SKM-1 treated with dmso at 0.1 percent for 144 hours (cell line): ENCODE results near the gene WNK1.
A peak's percentile ranks its signal among the peaks of the same experiment; 100 is the strongest.
"Not testable (repeated sequence)": the region's sequence is repeated elsewhere in the genome, so short reads cannot be mapped to it uniquely, and the experiment has no call there.

Source experiments
- DNase-seq: peaks from one replicate; lab custom pipeline; 2025; ENCODE audit not compliant: unreplicated experiment; lab: John Stamatoyannopoulos, UW

The WNK1 gene

GRCh38 chr12:740921-741320, 11.5 kb upstream of the WNK1 start:
- no peak for DNase-seq

DNA sequence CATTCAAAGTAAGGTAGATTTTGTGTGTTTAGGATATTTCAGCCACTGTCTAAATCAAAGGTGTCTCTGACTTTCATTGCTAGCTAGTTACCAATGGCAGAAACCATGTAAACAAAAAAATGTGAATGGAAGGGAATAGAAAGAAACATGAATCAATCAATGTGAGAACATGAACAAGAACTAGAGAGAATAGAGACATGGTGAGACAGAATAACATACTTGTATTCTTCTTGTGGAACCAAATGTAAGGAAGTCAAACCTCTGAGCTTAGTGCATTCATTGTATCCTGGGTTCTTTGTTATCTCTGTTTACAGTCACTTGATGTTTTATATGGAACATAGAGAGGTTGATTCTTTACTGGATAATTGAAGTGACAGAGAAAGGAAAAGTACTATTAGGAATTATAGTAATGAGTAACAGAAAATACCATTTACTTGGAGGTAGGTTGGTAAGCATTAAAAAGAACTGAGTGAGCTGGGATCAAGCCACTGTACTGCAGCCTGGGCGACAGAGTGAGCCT, 2.6 kb upstream of the WNK1 start:
- DNase-seq, result no peak

DNA sequence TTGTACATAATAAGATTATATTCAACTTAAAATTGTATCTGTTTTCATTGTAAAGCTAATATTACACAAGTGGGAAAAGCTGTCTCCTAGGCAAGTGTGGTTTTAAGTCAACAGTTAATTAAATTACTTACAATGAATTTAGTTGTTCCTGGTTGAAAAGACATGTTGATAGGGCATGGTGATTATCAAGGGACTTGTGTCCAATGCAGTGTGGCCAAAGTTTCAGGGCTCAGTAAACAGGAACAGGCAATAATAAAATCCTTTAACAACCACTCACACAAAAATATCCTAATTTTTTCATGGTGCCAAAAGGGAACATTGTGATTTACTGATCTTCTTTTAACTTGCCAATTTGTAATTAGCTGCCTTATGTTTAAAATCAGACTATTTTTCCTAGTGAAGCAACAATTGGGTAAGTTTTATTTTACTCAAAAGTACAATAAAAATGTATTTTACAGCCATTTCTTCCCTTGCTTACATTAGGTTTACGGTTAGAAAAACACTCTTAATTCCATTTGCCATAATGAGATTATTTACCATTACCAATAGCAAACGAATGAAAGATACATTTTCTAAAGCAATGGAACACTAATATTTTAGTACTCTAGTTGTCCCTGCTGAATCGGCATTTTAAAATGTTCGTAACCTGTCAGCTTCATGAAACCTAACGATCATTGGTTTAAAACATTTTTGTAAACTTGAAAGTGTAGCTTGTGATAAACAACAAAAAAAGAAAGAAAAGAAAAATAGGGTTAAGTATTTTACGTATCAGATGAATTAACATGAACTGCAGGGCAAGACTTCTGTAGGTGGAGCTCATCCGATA, 1.8 kb upstream of the WNK1 start:
- no peak for DNase-seq

DNA sequence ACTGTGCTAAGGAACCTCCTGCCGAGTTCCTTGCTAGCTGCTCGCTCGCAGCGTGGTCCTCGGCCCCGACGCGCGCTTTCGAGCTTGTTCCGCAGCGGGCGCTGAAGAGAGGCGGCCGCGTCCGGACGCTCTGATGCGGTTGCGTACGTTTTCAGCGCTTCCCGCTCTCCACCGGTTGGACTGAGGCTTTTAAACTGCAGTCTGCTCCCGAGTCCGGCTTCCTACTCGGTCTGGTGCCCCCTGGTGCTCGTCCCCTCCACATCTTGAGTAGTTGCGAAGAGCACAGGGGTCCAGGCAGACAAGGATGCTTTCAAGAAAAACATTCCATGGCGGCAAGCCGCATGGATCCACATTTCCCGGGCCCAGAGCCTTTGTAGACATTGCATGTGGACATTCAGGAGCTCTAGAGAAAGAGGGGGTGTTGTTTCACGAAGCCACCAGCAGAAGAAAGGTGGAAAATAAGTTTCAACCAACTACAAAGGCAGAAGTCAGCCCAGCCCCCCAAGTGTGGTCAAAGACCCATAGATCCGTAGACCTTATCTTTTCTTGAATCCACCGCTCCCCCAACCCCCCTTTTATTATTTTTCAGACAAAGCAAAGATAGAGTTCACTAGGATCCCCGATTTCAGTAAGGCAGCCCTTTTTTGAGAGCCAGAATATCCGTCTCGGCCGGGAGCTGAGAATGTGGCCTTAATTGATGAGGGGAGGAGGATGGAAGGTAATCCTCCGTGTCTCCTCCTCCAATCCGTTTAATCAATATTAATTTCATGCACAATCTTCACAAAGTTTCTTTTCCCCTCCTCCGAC, 984 bp upstream of the WNK1 start:
- DNase-seq, result peak; percentile 71

- peak; percentile 41 for DNase-seq
Measured at GRCh38 chr12:752695-753610, 574 bp downstream of the WNK1 start.

DNA sequence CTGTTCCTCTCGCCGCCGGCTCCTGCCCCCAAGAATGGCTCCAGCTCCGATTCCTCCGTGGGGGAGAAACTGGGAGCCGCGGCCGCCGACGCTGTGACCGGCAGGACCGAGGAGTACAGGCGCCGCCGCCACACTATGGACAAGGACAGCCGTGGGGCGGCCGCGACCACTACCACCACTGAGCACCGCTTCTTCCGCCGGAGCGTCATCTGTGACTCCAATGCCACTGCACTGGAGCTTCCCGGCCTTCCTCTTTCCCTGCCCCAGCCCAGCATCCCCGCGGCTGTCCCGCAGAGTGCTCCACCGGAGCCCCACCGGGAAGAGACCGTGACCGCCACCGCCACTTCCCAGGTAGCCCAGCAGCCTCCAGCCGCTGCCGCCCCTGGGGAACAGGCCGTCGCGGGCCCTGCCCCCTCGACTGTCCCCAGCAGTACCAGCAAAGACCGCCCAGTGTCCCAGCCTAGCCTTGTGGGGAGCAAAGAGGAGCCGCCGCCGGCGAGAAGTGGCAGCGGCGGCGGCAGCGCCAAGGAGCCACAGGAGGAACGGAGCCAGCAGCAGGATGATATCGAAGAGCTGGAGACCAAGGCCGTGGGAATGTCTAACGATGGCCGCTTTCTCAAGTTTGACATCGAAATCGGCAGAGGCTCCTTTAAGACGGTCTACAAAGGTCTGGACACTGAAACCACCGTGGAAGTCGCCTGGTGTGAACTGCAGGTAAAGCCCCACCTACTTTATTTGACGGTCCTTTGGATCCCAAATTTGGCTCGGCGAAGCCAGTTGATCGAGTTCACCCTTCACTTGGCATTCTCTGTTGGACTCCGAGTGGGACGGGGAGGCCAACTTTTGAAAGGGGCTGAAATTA, 1.5 kb downstream of the WNK1 start:
- no peak for DNase-seq

DNA sequence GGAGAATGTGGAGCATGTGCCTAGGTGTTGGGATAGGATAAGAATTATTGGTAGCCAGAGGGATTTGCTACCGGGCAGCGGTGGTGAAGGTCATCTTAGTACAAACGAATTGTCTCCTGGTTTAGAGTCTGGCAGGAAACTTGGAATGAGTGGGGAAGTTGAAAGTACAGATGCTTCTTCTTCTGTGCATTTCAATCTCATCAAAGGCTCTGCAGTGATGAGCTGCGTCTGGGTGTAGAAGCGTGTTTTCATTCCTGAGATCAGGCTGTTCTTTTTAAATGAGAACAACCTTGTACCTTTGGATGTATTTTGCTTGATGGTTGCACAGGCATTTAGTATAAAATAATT, 2.1 kb downstream of the WNK1 start:
- no peak for DNase-seq

GRCh38 chr12:754851-755562, 2.6 kb downstream of the WNK1 start:
- DNase-seq, result peak; percentile 41

DNA sequence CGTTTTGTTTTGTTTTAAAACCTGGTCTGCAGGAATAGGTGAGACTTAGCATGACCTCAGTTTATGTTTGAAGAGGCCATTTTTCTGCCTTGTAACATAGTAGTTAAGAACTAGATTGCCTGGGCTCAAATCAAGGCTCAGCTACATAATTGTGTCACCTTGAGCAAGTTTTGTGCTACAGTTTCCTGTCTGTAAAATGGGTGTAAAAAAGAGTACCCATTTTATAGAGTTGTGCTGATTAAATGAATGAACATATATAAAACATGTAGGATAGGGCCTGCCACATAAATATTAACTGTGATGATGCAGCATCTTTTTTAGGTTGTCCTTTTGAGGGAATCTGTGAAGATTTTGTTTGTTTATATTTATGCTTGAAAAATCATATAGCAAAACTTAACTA, 7.2 kb downstream of the WNK1 start:
- no peak for DNase-seq

- no peak for DNase-seq
Measured at GRCh38 chr12:761256-761655, 8.9 kb downstream of the WNK1 start.

- no peak for DNase-seq
Measured at GRCh38 chr12:765840-766239, 13.5 kb downstream of the WNK1 start.

GRCh38 chr12:768434-768833, 16.1 kb downstream of the WNK1 start:
- no peak for DNase-seq

DNA sequence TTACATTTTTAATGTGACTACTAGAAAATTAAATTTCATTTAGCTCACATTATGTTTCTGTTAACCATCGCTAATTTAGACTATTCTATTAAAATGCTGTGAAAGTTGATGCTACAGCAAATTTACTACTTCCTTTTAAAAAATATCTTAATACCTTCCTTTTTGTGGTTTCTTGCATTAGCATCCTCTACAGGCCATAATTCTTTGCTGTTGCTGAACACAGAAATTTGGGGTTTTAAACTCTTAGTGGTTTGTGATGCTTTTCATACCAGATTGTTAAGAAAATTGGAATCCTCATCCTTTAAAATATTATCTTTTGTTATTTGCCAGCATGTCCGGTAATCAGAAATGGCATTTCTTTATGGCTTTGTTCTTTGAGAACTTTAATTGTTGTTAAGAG, 18.1 kb downstream of the WNK1 start:
- DNase-seq, result no peak

GRCh38 chr12:772056-772697, 19.8 kb downstream of the WNK1 start:
- DNase-seq, result no peak

GRCh38 chr12:774051-774614, 21.8 kb downstream of the WNK1 start:
- no peak for DNase-seq

- DNase-seq, result not testable (repeated sequence)
Measured at GRCh38 chr12:775973-776771, 23.8 kb downstream of the WNK1 start.

- not testable (repeated sequence) for DNase-seq
Measured at GRCh38 chr12:776772-777373, 24.5 kb downstream of the WNK1 start.
